Fibroblast of the conjunctiva (primary cell): ENCODE measurements around the gene DCAF8.

Source experiments
- DNase-seq: peaks from one replicate; pipeline ENCODE4 v3.0.0-alpha.2; 2010; ENCODE audit warnings: low read depth

The DCAF8 gene

GRCh38 chr1:160264795-160265307 is 2.5 kb upstream of the DCAF8 start:
- no peak for DNase-seq

- DNase-seq: peak; percentile 57
These were observed 825 bp downstream of the DCAF8 start for GRCh38 chr1:160261556-160261892.

GRCh38 chr1:160260406-160261382 is 1.7 kb downstream of the DCAF8 start:
- peak; percentile 55 for DNase-seq

- no peak for DNase-seq
These were observed 4.1 kb downstream of the DCAF8 start for GRCh38 chr1:160258177-160258798.

- DNase-seq: no peak
These were observed 4.8 kb downstream of the DCAF8 start for GRCh38 chr1:160257411-160258015.

- DNase-seq: no peak
These were observed 5.8 kb downstream of the DCAF8 start for GRCh38 chr1:160256396-160257046.

- DNase-seq: no peak
These were observed 6.5 kb downstream of the DCAF8 start for GRCh38 chr1:160255781-160256300.

GRCh38 chr1:160251687-160252526 is 10.4 kb downstream of the DCAF8 start:
- DNase-seq: peak; percentile 67

GRCh38 chr1:160251011-160251410 is 11.3 kb downstream of the DCAF8 start:
- DNase-seq: no peak

- no peak for DNase-seq
These were observed 15.3 kb downstream of the DCAF8 start for GRCh38 chr1:160247053-160247452.

- DNase-seq: no peak
These were observed 16.9 kb downstream of the DCAF8 start for GRCh38 chr1:160245434-160245833.

- no peak for DNase-seq
These were observed 18.1 kb downstream of the DCAF8 start for GRCh38 chr1:160244209-160244608.

- DNase-seq: no peak
These were observed 18.6 kb downstream of the DCAF8 start for GRCh38 chr1:160243767-160244166.

- DNase-seq: no peak
These were observed 22.6 kb downstream of the DCAF8 start for GRCh38 chr1:160239582-160240299.

GRCh38 chr1:160238408-160238807 is 23.9 kb downstream of the DCAF8 start:
- no peak for DNase-seq

GRCh38 chr1:160237558-160237957 is 24.8 kb downstream of the DCAF8 start:
- DNase-seq: no peak

- no peak for DNase-seq
These were observed 25.5 kb downstream of the DCAF8 start for GRCh38 chr1:160236806-160237205.

- DNase-seq: no peak
These were observed 29.4 kb downstream of the DCAF8 start for GRCh38 chr1:160232911-160233310.

- DNase-seq: no peak
These were observed 33.9 kb downstream of the DCAF8 start for GRCh38 chr1:160228431-160228830.

GRCh38 chr1:160227561-160227960 is 34.8 kb downstream of the DCAF8 start:
- DNase-seq: no peak
